ENCODE results near the gene SNX10.
"Not testable (repeated sequence)": the region's sequence is repeated elsewhere in the genome, so short reads cannot be mapped to it uniquely, and the experiment has no call there.

Gene SNX10

GRCh38 chr7:26291699-26292538 is at the start of gene SNX10:
SNX10 (plus strand) TSS chr7:26291862; CDS start chr7:26346443, 54,581 bp downstream.
- DNase-seq (ENCODE audit: low read depth in 2 of 2) = peak; percentile 35 to 69

DNA sequence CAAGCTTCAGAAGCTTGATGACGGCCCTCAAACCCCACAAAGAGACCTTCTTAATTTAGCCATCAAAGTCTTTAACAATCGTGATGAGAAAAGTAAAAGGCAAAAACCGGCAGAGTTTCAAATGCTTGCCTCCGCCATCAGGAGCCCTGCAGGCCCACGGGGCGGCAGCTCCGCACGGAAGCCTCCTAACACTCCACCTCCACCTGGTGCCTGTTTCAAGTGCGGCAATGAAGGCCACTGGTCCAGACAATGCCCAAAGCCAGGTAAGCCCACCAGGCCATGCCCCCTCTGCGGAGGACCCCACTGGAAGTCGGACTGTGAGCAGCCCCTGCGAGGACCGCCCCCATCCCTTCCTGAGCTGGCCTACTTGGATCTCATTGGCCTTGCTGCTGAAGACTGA is 46.5 kb upstream of the SNX10 start:
- DNase-seq (ENCODE audit: low read depth in 2 of 2) = no peak

GRCh38 chr7:26250239-26250638 is 41.4 kb upstream of the SNX10 start:
- no peak for DNase-seq (ENCODE audit: low read depth in 2 of 2)

DNA sequence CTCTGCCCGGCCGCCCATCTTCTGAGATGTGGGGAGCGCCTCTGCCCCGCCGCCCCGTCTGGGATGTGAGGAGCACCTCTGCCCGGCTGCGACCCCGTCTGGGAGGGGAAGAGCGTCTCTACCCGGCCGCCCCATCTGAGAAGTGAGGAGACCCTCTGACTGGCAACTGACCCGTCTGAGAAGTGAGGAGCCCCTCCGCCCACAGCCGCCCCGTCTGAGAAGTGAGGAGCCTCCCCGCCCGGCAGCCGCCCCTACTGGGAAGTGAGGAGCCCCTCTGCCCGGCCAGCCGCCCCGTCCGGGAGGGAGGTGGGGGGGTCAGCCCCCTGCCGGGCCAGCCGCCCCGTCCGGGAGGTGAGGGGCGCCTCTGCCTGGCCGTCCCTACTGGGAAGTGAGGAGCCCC is 29.8 kb upstream of the SNX10 start:
- DNase-seq (ENCODE audit: low read depth in 2 of 2) = not testable (repeated sequence)

DNA sequence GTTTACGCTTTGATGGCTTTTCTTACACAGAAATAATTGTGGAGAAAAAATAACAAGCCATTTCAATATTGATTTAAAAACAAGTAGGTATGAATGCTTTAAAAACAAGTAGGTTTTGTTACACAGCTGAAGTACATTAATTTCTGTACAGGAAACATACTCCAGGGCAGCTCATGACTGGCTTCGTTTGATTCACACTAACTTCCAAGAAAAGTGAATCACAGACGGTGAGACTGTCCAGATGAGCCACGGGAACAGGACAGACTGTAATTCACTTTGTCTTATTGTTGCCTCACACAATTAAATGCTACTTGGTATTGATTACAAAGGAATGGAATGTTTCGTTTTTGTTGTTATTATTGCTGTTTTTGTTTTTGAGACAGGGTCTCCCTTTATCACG is 26.6 kb upstream of the SNX10 start:
- DNase-seq (ENCODE audit: low read depth in 2 of 2) = no peak

GRCh38 chr7:26265499-26266075 is 26.1 kb upstream of the SNX10 start:
- DNase-seq (ENCODE audit: low read depth in 2 of 2) = no peak

GRCh38 chr7:26267601-26268166 is 24.0 kb upstream of the SNX10 start:
- no peak for DNase-seq (ENCODE audit: low read depth in 2 of 2)

DNA sequence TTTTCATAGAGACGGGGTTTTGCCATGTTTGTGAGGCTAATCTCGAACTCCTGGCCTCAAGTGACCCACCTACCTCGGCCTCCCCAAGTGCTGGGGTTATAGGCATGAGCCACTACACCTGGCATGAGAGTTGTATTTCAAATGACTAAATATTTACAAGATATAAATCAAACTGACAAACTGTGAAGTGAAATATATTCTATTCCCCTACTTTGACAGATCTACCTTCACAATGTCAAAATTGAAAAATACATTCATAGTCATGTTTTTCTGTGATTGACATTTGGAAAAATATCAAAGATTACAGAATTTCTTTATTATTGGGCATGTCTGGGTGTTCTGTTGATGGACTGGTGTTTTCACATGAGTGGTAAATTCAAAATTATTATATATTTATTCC is 16.4 kb upstream of the SNX10 start:
- DNase-seq (ENCODE audit: low read depth in 2 of 2) = no peak

GRCh38 chr7:26278770-26279169 is 12.9 kb upstream of the SNX10 start:
- no peak for DNase-seq (ENCODE audit: low read depth in 2 of 2)

GRCh38 chr7:26279405-26279804 is 12.3 kb upstream of the SNX10 start:
- no peak for DNase-seq (ENCODE audit: low read depth in 2 of 2)

GRCh38 chr7:26280097-26280496 is 11.6 kb upstream of the SNX10 start:
- DNase-seq (ENCODE audit: low read depth in 2 of 2) = no peak

DNA sequence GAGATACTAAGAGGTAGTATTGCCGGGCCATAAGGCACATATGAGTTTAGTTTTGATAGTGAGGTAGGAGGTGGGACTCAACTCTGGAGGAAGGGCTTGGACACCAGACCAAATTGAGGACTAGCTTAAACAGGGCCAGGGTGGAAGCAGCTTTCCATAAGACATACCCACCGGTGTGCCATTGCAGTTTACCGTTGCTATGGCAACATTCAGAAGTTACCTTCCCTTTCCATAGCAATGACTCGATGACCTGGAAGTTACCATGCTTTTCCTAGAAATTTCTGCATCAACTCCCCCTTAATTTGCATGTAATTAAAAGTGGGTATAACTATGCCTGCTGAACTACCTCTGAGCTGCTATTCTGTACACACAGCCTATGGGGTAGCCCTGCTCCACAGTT is 10.9 kb upstream of the SNX10 start:
- DNase-seq (ENCODE audit: low read depth in 2 of 2) = no peak

GRCh38 chr7:26284477-26284876 is 7.2 kb upstream of the SNX10 start:
- DNase-seq (ENCODE audit: low read depth in 2 of 2) = no peak

DNA sequence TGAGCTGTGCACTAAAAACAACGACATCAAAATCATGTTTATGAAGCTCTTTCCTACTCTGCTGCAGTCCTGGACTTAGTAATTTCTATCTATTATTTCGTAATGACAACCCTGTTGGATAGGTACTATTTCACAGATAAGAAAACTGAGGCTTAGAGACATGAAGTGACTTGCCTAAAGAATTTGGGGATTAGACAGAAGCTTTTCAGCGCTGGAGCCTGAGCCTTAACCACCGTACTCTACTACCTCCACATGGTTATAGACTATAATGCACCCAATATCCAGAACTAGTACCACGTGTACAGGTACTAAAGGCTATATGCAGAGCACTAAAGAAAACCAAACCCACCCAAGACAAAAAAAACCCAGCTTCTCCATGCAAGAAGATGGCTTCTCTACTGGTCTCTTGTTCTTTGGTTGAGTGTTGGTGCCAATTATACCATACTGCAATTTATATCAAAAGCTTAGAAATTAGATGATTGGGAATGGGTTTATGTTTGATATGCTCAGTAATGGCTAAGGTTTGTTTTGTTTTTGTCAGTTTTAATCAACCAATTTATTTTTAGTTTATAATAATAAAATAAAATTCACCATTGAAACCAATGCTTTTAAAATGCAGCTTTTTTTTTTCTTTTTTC is 6.5 kb upstream of the SNX10 start:
- DNase-seq (ENCODE audit: low read depth in 2 of 2) = no peak

DNA sequence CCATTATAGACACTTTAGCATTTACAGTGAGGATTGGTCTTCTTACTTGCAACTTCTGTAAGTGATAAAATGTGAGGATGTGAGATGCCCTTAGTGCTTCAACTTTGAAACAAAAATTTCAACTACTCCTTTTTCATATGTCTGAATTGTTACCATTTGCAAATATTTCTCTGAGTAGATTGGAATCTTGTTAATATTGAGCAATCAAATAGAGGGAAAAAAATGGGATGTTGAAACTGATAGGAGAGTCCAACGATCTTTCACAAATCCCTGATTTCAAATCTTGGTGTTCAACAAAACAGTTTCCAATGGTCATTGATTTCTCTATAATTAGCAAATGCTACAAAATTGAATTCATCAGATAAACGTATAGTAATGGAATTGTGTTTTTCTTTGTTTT is 5.5 kb upstream of the SNX10 start:
- no peak for DNase-seq (ENCODE audit: low read depth in 2 of 2)

GRCh38 chr7:26288126-26288525 is 3.5 kb upstream of the SNX10 start:
- DNase-seq (ENCODE audit: low read depth in 2 of 2) = not testable (repeated sequence)

DNA sequence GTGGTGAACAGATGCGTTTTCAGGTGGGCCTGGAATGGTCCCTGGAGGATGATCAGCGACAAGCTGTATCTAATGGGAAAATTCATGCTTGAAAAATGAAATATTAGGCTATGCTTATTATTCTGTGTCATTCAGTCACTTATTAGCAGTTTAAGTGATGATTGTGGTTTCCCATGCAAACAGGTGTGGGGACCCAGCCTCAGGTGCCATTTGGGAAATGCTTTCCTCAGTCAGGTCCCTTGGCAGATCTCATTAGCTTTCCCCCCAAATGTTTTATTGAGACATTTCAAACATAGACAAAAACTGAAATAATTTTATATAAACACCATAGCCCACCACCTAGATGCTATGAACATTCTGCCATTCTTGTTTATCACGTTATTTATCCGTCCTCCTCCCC is 411 bp upstream of the SNX10 start:
- no peak for DNase-seq (ENCODE audit: low read depth in 2 of 2)

- DNase-seq (ENCODE audit: low read depth in 2 of 2) = no peak
Observed at GRCh38 chr7:26292768-26293560, 1.3 kb downstream of the SNX10 start.

GRCh38 chr7:26293569-26294308 is 2.1 kb downstream of the SNX10 start:
- DNase-seq (ENCODE audit: low read depth in 2 of 2) = peak; percentile 58 to 76

GRCh38 chr7:26295015-26295414 is 3.4 kb downstream of the SNX10 start:
- DNase-seq (ENCODE audit: low read depth in 2 of 2) = no peak

GRCh38 chr7:26295586-26295985 is 3.9 kb downstream of the SNX10 start:
- no peak for DNase-seq (ENCODE audit: low read depth in 2 of 2)

Measured in stimulated activated CD8-positive, alpha-beta memory T cell treated with anti-CD3 and anti-CD28 coated beads, Interleukin-7, amount 100 ng/mL, for 4 hours (primary cell).